ENCODE measurements around the gene GHR. TPM values are rescaled to one million over a fixed set of nuclear protein-coding genes. Genes with fewer than 3 reads are reported as not detected.

Gene GHR
- polyA plus RNA-seq, 1 experiment: 0.90 TPM

GRCh38 chr5:42483472-42484154, 60.4 kb downstream of the GHR start:
- POLR2A ChIA-PET: no interaction called here
- Histone ChIP-seq H3K4me3 (ENCODE audit: low read depth, low read length) (no peak overlapping the region), H3K36me3 (ENCODE audit: control insufficient read depth, insufficient read depth, low read length) (no peaks in the 10 kb centered on the region), H3K27me3 (ENCODE audit: control insufficient read depth, insufficient read depth, low read length) (no peaks in the 10 kb centered on the region)
- CTCF ChIA-PET: no interaction called here
- TF ChIP-seq CTCF (IDR thresholded peaks at IDR 0.05; ENCODE audit: insufficient read depth, low read depth, low read length): no peak
- no peak for DNase-seq (ENCODE audit: low read depth)

- ChIA-PET POLR2A (no interaction called here), CTCF (interaction anchor here (1.5 kb wide), 1 partner anchor 28 kb away, joined by 3 read pairs; no protein-coding TSS in a partner anchor)
- TF ChIP-seq CTCF (IDR thresholded peaks at IDR 0.05; ENCODE audit: insufficient read depth, low read depth, low read length): no peak
- Histone ChIP-seq H3K36me3 (ENCODE audit: control insufficient read depth, insufficient read depth, low read length) (no peaks in the 10 kb centered on the region), H3K4me3 (ENCODE audit: low read depth, low read length) (no peak overlapping the region), H3K27me3 (ENCODE audit: control insufficient read depth, insufficient read depth, low read length) (no peaks in the 10 kb centered on the region)
- DNase-seq (ENCODE audit: low read depth): no peak
Measured at GRCh38 chr5:42487077-42487476, 63.8 kb downstream of the GHR start.

GRCh38 chr5:42487821-42488220, 64.6 kb downstream of the GHR start:
- no peak for DNase-seq (ENCODE audit: low read depth)
- CTCF ChIA-PET: interaction anchor here (1.5 kb wide), 1 partner anchor 28 kb away, joined by 3 read pairs; no protein-coding TSS in a partner anchor
- no peak overlapping the region for H3K4me3 ChIP-seq (ENCODE audit: low read depth, low read length)
- no peaks in the 10 kb centered on the region for H3K27me3 ChIP-seq (ENCODE audit: control insufficient read depth, insufficient read depth, low read length)
- POLR2A ChIA-PET: no interaction called here
- no peak for TF ChIP-seq CTCF (IDR thresholded peaks at IDR 0.05; ENCODE audit: insufficient read depth, low read depth, low read length)
- H3K36me3 ChIP-seq (ENCODE audit: control insufficient read depth, insufficient read depth, low read length): no peaks in the 10 kb centered on the region

GRCh38 chr5:42490831-42491230, 67.6 kb downstream of the GHR start:
- ChIA-PET POLR2A (no interaction called here), CTCF (no interaction called here)
- H3K27me3 ChIP-seq (ENCODE audit: control insufficient read depth, insufficient read depth, low read length): no peaks in the 10 kb centered on the region
- DNase-seq (ENCODE audit: low read depth): no peak
- TF ChIP-seq CTCF (IDR thresholded peaks at IDR 0.05; ENCODE audit: insufficient read depth, low read depth, low read length): no peak
- no peaks in the 10 kb centered on the region for H3K36me3 ChIP-seq (ENCODE audit: control insufficient read depth, insufficient read depth, low read length)
- no peak overlapping the region for H3K4me3 ChIP-seq (ENCODE audit: low read depth, low read length)

- Histone ChIP-seq H3K4me3 (ENCODE audit: low read depth, low read length) (no peak overlapping the region), H3K27me3 (ENCODE audit: control insufficient read depth, insufficient read depth, low read length) (no peaks in the 10 kb centered on the region), H3K36me3 (ENCODE audit: control insufficient read depth, insufficient read depth, low read length) (no peaks in the 10 kb centered on the region)
- no peak for TF ChIP-seq CTCF (IDR thresholded peaks at IDR 0.05; ENCODE audit: insufficient read depth, low read depth, low read length)
- POLR2A ChIA-PET: no interaction called here
- CTCF ChIA-PET: no interaction called here
- DNase-seq (ENCODE audit: low read depth): no peak
Measured at GRCh38 chr5:42491699-42492098, 68.5 kb downstream of the GHR start.

Measured in BJ (cell line).